GM12878 (cell line): ENCODE measurements around the gene WDR64. TPM values are rescaled to one million over a fixed set of nuclear protein-coding genes. Genes with fewer than 3 reads are reported as not detected.

Experiments used
- ATF3 ChIP-seq: IDR thresholded peaks from 2 replicates; pipeline ENCODE4 v1.6.1; 2011; ENCODE audit warnings: low read depth, mild to moderate bottlenecking, low read length, moderate library complexity, borderline replicate concordance; ENCODE audit errors: extremely low read depth
- ATF7 ChIP-seq: fragments of 450-650 bp; IDR thresholded peaks from 2 replicates; pipeline ENCODE4 v1.6.1; 2016; ENCODE audit warnings: low read depth, mild to moderate bottlenecking
- CBFB ChIP-seq: IDR thresholded peaks from 2 replicates; pipeline ENCODE4 v1.6.1; 2016; ENCODE audit warnings: antibody characterized with exemption, low read depth
- CREB1 ChIP-seq: IDR thresholded peaks from 2 replicates; pipeline ENCODE4 v1.6.1; 2012; ENCODE audit warnings: low read depth, mild to moderate bottlenecking, inconsistent platforms
- E2F4 ChIP-seq: IDR thresholded peaks from 2 replicates; pipeline ENCODE4 v1.6.1; 2012; ENCODE audit warnings: low read depth, low read length, improper control_type of control experiment
- ELK1 ChIP-seq: IDR thresholded peaks from 2 replicates; pipeline ENCODE4 v1.6.1; 2012; ENCODE audit warnings: low read depth, low read length, improper control_type of control experiment
- ESRRA ChIP-seq: IDR thresholded peaks from 2 replicates; pipeline ENCODE4 v1.6.1; 2012; ENCODE audit warnings: mild to moderate bottlenecking, low read length, improper control_type of control experiment
- GABPA ChIP-seq: IDR thresholded peaks from 2 replicates; pipeline ENCODE4 v1.6.1; 2014; ENCODE audit warnings: antibody characterized with exemption, low read depth, mild to moderate bottlenecking, inconsistent platforms
- HDGF ChIP-seq: fragments of 450-650 bp; IDR thresholded peaks from 2 replicates; pipeline ENCODE4 v1.6.1; 2016; ENCODE audit warnings: antibody characterized with exemption
- MLLT1 ChIP-seq: fragments of 450-650 bp; IDR thresholded peaks from 2 replicates; pipeline ENCODE4 v1.6.1; 2016; ENCODE audit warnings: mild to moderate bottlenecking
- NR2C2 ChIP-seq: IDR thresholded peaks from 2 replicates; pipeline ENCODE4 v1.6.1; 2011; ENCODE audit warnings: borderline replicate concordance, low read depth; ENCODE audit not compliant: control insufficient read depth, insufficient read length
- PML ChIP-seq: IDR thresholded peaks from 2 replicates; pipeline ENCODE4 v1.6.1; 2012; ENCODE audit warnings: low read length, inconsistent platforms
- POLR2A ChIP-seq: IDR thresholded peaks from 2 replicates; pipeline ENCODE4 v1.6.1; 2011; ENCODE audit warnings: low read depth, mild to moderate bottlenecking, low read length
- POLR2AphosphoS5 ChIP-seq: IDR thresholded peaks from 2 replicates; pipeline ENCODE4 v1.6.1; 2011; ENCODE audit warnings: mild to moderate bottlenecking, low read length, inconsistent platforms
- RELB ChIP-seq: fragments of 450-650 bp; IDR thresholded peaks from 2 replicates; pipeline ENCODE4 v1.6.1; 2017; ENCODE audit warnings: low read depth, mild to moderate bottlenecking, moderate library complexity
- SMAD5 ChIP-seq: IDR thresholded peaks from 2 replicates; pipeline ENCODE4 v1.6.1; 2016; ENCODE audit warnings: antibody characterized with exemption, low read depth
- SMARCA5 ChIP-seq: fragments of 450-650 bp; IDR thresholded peaks from 2 replicates; pipeline ENCODE4 v1.6.1; 2017; ENCODE audit warnings: mild to moderate bottlenecking
- TCF12 ChIP-seq: IDR thresholded peaks from 2 replicates; pipeline ENCODE4 v1.6.1; 2011; ENCODE audit warnings: low read depth, mild to moderate bottlenecking, low read length
- TCF3 ChIP-seq: IDR thresholded peaks from 2 replicates; pipeline ENCODE4 v1.6.1; 2012; ENCODE audit warnings: low read depth, mild to moderate bottlenecking, low read length, borderline replicate concordance; ENCODE audit not compliant: insufficient read depth
- ZBTB4 ChIP-seq: fragments of 450-650 bp; formaldehyde crosslinking; IDR thresholded peaks from 2 replicates; pipeline ENCODE4 v1.4.0; 2022; ENCODE audit warnings: mild to moderate bottlenecking, moderate library complexity
- polyA plus RNA-seq, 11 experiments: library from polyadenylated mRNA; depleted of rRNA in 4 of 11; unstranded in 6 of 11; stranded (reverse) in 5 of 11; fragments of >200 nt; fragmentation: Nextera tagmentation in 4 of 11; fragmentation: Illumina TruSeq in 1 of 11; extraction: Ambion mirVana in 4 of 11; extraction: Trizol in 1 of 11; gene quantifications; 1 replicate in 1 of 11; 2 replicates in 10 of 11; pipeline versions ENCODE4 v1.2.1 to v1.2.3, GENCODE V29; 2011 to 2016; ENCODE audit warnings: inconsistent platforms in 2 of 11, missing spikeins in 2 of 11, low read depth in 1 of 11
- total RNA-seq, 4 experiments: library from RNA; depleted of rRNA in 3 of 4; stranded (reverse); fragments of >200 nt in 3 of 4; fragmentation: Illumina TruSeq in 1 of 4; extraction: Trizol in 1 of 4; gene quantifications; 2 replicates each; pipeline versions ENCODE4 v1.2.1 to v1.2.3, GENCODE V29; 2013 to 2021

WDR64 gene
- total and polyA plus RNA-seq, 10 of the 15 experiments (the other 5 are each of a cell fraction or from before 2014, with no cell fraction given), result 0.01 TPM; not detected in 9

GRCh38 chr1:241847796-241848685 is 196.0 kb downstream of the WDR64 start, which contains the start of gene EXO1 (continued):
- TF ChIP-seq MLLT1, result 0 out of 2 replicates have a peak, but pooled peaks have one; percentile 49
- TF ChIP-seq RELB, result peak; percentile 67; the same call in 1 of the 2 replicates
- TF ChIP-seq GABPA, result peak; percentile 92
- 0 out of 2 replicates have a peak, but pooled peaks have one; percentile 37 for TF ChIP-seq TCF3
- TF ChIP-seq SMAD5, result peak; percentile 59; the same call in 1 of the 2 replicates
- peak; percentile 82 for TF ChIP-seq POLR2AphosphoS5
- peak; percentile 61; the same call in 1 of the 2 replicates for TF ChIP-seq CBFB
- 0 out of 2 replicates have a peak, but pooled peaks have one; percentile 34 for TF ChIP-seq SMARCA5
- no peak for TF ChIP-seq ZBTB4
- TF ChIP-seq ATF7, result peak; percentile 87
- TF ChIP-seq E2F4, result peak; percentile 96
- peak; percentile 88 for TF ChIP-seq POLR2A
- peak; percentile 96 for TF ChIP-seq CREB1
- TF ChIP-seq ATF3, result peak; percentile 54; the same call in 1 of the 2 replicates
- no peak; the same call in 1 of the 2 replicates for TF ChIP-seq TCF12
- no peak for TF ChIP-seq ESRRA
- TF ChIP-seq ELK1, result no peak
- TF ChIP-seq NR2C2, result no peak
- peak; percentile 77; the same call in 1 of the 2 replicates for TF ChIP-seq HDGF
- peak; percentile 59; the same call in 1 of the 2 replicates for TF ChIP-seq PML
